NCI-H1417 treated with DMSO at 0.1 percent for 48 hours (cell line): ENCODE measurements around the gene TSHZ3.

Experiments used
- DNase-seq: peaks from one replicate; lab custom pipeline; 2025; lab: John Stamatoyannopoulos, UW

TSHZ3 gene

DNA sequence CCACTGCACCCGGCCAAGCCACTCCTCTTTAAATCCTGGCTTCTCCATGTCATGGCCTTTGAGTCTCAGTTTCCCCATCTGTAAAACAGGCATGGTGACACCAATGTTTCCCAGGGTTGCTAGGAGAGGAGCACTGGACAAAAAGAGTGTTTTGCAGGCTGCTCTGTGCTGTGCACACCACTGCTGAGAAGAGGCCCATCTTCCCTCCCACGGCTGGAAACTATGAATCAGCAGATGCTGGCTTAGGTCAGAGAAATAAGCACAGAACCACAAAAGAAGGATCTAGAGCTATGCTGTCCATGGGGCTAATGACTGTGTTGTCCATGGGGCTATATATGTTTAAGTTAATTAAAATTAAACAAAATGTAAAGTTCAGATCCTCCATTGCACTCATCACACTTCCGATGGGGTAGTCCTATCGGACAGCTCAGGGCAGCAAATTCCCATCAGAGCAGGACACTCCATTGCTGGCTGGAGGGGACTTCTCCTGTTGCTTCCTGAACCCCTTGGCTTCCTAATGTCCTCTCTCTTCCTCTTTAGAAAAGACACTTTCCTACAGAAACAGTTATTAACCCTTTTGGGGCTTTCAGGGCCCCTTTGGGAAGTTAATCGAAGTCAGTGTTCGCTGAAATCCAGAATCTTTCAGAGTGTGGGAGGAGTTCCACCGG lies 37.1 kb downstream of the TSHZ3 start:
- DNase-seq, result no peak

DNA sequence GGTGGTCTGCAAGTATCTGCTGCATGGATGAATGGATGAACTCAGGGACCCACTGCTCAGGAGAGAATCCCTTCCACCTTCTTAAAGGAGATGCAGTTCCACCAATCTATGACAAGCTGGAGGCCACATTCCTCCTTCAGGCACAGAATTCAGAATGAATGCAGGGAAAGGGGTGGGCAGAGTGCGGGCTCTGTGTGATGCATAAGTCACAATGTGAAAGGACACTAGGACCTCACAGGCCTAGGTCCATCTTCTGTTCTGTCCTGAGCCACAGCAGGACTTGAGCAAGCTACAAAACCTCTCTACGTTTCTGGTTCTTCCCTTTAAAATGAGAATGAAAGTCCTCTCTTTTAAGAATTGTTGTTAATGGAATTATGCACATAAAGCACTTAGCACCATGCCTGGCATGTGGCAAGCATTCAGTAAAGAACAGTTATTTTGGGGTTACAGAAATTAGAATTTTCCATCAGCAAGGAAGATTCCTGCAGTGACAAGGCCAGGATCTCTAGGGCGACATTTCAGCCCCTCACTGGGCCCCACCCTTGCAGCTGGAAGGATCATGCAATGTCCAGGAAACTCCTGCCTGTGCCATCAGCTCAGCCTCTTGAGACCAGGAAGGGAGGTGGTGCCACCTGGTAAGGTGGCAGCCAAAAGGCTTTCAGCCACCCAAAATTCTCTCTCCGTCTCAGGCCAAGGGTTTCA lies 38.7 kb downstream of the TSHZ3 start:
- DNase-seq, result no peak

DNA sequence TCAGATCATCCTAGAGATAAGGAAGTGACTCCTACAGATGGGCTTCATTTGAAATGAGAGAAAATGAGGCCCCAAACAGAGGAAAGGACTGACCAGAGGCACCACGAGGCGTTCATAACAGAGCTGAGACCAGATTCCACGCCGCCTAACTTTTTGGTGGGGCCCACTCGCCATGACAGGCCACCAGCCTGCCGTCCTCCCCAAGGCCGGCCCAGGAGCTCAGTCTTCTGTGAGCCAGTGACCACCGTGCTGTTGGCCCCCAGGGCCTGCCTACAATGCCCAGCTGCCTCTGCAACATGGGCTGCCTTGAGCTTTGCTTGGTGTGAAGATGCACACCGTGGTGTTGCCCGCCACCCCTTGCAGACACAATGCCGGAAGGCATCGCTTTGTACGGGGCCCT lies 40.5 kb downstream of the TSHZ3 start:
- no peak for DNase-seq

DNA sequence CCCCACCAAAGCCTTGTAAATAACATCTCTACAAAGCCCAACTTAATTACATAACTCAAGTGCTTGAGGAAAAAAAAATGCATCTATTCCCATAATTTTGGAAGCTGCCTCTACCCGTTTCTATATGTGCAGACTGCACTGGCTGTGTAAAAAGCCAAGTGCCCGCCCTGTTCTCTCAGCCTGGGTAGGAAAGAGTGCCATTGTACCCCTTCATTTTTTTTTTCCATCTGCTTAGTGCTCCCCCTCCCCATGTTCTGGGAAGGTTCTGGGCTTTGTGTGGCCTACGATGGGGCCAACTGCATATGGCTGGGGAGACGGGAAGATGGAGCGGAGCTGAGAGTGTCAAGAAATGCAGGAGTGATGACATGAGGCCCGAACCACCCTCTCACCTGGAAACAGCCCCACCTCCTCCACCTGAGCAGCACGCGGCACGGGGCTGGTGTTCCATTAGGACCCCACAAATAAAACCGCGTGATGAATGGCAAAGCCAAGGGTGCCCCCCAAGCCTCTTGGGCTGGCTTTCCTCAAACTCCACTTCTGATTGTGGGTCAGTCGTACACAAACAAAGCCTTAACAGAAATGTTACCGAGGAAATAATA lies 42.1 kb downstream of the TSHZ3 start:
- DNase-seq, result no peak

DNA sequence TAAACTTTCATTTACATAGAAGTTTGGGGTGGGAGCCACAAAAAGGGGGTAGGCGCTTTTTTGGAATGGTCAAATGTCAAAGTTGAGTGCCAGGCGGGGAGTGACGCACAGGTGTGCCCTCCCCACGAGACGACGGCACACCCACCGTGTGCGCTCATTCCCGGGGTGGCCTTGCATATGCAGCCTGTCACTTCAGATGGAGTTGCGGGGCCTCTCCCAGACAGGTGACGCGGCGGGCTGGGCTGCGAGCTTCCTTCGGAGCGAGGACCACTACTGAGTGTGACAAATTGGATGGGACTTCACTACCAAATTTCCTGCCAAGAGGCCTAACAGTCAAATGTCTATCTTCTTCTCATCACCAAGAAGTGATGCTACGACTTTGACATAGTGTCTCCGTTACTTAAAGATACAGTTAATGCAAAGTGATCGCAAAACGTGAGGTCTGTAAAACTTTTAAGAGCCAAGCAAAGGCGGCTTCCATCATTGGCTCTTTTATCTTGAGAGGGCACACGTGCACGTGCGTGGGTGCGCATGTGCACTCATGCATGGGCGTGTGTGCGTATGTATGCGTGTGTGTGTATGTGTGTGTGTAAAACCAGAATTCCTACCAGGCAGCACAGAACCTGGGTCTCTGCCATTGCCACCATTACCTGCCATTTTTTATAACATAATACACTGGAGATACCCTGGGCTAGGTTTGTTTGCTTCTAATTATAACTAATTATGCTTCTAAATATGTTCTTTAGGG lies 43.1 kb downstream of the TSHZ3 start:
- DNase-seq, result no peak

DNA sequence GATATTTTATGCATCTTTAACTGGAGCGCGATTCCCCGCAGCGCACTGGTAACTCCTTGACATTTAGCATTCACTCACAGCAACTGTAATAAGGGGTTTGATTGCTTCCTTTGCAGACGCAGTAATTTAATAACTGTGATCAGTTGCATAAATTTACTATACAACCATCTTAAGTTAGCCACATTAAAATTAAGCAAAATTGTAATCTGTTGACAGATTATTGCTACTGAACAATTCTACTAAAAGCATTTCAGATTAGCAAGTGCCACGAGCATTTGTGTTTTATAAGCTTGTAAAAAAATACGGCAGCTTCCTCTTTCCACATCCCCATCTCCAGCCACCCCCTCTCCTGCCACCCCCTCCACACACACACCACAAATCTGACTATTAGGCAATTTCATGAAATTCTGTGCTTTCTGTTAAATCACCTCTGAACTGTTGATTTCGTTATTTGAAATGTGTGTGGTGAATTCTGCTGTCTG lies 44.4 kb downstream of the TSHZ3 start:
- no peak for DNase-seq

DNA sequence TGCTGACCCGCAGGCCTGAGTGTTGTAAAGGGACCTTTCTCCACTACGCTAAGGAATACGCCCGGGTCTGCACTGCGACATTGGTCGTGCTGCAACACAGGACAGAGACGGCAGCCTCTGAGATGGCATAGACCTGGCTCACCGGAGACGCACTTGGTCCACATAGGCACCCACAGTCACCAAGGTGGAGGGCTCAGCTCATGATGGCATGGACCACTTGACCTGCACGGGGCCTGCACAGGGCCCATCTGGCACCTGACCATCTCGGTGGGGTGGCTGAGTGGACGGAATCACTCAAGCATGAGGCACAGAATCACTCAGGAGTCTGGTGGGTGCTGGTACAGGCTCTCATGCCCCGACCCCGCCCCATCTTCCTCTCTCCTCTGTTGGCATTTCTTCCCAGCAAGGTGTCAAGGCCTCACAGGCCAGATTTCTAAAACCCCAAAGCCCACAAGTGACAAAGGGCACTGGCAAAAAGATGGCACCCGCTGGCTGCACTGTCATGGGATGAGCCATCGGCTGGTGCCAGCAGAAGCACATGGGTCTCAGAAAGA lies 45.9 kb downstream of the TSHZ3 start:
- DNase-seq, result no peak

DNA sequence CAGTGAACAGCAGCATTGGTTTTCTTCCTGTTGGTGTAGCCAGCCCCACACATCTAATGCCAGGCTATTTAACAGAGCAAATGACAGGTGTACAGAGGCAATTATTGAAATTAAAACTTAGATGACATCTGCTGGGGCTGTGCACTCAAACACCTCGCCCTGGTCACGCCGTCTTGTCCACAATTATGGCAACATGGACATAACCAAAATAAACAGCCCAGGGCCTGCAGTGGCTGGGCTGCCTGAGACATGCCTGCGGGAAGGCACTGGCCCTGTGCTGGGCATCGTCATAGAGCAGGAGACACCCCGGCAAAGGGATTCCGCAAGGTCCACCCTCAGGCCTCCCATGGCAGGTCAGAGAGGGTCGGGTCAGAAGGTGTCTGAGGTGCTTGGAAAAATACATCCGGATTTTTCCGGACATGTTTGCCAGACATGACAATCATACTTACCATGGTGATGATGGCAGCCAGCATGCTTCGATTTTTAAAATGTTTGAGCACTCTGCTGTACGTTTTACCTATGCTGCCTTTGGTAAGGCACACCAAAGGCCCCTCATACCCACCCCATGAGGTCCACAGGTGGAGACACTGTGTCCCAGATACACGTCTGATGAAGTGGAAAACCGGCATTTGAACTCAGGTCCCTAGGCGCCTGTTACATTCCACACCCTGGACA lies 47.8 kb downstream of the TSHZ3 start:
- no peak for DNase-seq

DNA sequence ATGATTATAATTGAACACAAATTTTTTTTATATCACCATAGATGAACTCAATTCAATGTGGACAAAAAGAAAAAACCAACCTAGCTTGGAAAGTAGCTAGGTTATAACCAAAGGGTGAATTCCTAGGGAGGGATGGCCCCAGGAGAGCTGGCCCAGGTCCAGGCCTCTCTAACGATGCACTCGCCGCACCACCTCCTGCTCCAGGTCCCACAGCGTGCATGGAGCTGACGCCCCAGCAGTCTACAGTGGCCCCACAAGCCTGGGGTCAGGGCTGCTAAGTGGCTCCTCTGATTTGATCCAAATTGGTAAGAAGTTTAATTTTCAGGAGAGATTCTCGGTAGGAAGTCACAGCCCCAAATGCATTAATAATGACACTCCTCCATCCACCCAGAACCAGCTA lies 48.8 kb downstream of the TSHZ3 start:
- DNase-seq, result no peak

DNA sequence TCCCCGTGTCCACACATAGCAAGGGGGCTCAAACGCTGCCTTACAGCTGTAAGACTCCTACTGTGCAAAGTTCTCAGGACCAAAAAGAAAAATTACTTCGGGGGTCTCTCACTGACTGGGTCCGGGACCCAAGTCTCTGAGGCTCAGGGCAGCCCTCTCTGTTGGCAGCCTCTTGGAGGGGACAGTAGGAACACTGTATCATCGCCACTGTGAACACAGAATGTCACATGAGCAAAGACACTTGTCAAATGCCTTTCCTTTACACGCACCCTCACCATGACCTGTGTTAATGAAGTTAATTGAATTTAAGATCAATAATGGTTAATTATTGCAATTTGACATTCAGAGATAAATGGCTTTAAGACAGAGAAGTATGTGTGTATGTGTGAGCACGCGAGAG lies 49.6 kb downstream of the TSHZ3 start:
- no peak for DNase-seq

DNA sequence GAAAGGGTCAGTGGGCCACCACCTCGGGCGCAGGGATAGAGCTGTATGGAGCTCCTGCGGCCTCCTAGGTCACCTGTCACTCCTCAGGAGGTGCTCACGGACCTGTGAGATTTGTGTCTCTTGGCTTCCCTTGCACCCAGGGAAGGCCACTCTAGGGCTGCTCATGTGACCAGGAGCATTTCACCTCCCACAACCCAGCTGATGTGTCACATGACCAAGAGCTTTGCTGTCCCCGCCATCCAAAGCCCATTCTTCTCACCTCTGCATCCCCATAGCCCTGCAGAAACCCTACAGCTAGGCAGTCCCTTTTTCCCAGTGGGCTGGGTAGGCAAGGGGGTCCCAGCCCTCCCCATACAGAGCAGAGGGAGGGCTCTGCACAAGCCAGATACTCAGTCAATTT lies 51.2 kb downstream of the TSHZ3 start:
- no peak for DNase-seq

DNA sequence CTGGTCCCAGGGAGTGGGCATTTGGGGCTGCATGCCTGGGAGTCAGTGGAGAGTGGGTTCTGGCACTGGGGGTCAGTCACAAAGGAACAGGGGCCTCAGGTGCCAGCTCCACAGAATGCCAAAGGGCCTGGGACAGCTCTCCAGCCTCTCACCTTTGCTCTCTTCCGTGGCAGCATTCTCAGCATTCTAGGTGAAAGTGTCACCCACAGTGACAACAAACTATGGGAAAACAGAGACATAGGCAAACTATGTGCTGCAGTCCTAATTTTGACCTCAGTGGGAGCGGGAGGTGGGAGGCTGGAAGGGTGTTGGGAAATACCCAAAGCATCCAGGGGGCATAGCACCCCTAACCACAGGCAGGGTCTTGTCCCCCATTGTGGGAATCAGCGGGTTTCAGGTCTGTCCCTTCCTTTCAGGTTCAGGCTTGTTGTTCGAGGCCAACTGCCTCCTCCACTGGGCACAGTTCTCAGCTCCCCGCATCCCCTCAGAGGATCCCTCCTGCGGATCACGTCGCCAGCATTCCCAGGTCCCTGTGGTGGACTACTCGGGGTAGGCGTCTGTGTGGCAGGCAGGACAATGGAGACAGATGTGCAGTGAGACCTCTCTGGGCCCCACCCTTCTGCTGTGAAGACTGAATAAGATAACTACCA lies 52.4 kb downstream of the TSHZ3 start:
- DNase-seq, result no peak

DNA sequence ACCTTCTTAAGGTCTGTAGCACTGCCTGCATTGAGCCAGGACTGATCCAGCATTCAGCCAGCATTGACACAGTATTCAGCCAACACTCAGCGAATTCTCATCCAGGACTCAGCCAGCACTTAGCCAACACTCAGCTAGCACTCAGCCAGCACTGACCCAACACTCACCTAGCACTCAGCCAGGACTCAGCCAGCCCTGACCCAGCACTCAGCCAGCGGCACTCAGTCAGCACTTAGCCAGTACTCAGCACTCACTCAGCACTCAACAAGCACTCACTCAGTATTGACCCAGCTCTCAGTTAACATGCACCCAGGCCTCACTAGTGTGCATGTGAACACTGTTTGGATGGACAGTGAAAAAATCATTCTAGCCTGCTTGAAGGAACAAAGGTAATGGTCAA lies 55.0 kb downstream of the TSHZ3 start:
- no peak for DNase-seq

DNA sequence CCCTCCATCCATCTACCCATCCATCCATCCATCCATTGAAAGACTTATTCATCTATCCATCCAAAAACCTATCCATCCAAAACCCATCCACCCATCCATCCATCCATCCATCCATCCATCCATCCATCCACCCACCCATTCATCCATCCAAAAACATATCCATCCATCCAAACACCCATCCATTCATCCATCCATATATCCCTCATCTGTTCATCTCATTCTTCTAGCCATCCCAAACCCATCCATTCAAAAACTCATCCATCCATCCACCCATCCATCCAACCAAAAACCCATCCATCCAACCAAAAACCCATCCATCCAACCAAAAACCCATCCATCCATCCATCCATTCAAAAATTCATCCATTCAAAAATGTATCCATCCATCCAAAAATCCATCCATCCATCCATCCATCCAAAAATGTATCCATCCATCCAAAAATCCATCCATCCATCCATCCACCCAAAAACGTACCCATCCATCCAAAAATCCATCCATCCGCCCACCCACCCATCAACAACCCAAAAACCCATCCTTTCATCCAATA lies 56.5 kb downstream of the TSHZ3 start:
- no peak for DNase-seq

DNA sequence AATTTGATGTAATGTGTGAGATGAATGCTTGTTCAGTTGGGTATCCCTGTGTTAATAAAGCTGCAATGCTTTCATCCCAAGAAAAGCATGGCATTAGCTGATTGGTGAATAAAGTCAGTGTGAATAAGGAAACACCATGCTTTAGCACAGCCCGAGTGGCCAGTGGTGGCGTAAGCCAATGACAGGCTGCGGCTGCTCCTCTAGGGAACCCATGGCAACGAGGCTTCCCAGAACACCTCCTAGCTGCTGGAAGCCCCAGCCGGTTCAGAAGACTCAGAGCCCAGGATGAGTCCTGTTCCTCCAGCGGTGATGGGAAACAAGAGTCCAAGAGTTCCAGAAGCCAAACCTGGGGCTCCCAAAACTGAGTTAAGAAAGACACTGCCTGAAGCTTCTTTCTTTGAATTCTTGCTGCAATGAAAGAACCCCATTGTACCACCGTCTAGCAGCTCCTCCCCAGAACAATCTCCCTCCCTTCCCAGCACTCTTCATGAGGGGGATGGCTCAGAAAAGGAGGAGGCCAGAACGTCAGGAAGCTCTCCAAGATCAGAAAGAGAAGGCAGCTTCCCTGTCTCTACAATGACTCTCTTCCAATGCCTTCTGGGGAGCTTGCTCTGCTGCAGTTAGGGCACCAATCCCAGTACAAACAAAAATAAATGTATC lies 58.2 kb downstream of the TSHZ3 start:
- DNase-seq, result no peak

DNA sequence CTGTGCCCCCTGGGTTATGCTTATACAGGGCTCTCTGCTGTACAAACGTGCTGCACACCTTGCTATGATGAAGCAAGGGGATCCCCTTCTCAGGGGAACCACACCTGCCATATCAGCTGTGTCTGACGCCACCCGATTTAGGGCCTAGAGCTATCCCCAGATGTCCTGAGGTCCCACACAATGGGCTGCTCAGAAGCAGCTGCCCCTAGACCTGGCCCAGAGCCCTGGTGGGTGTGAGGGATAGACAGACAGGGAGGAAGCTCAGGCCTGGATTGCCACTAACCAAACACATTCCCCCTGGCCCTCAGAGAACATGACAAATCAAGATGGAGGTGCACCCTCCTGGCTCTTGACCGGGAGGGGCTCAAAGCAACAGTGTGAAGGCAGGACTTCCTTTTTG lies 59.3 kb downstream of the TSHZ3 start:
- DNase-seq, result no peak

DNA sequence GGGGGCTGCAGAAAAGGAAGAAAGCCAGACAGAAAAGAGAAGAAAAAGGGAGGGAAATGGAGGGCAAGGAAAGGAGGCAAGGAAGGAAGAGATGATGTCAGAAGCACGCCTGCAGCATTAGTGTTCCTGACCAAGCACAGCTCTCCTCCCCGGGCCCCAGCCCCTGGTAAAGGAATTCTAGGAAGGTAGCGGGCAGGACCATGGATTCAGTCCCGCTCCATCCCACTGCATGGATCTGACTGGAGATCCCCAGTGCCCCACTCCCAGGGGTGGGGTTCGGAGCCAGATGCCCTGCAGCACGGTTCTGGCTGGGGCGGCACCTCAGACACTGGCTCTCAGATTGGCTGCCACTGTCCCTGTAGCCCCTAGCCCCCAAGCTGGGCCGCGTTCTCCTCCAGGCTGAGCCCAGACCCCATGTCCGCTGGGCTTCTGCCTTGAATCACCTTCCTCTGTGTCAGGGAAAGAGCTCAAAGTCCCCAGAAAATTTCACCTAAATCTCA lies 59.8 kb downstream of the TSHZ3 start:
- DNase-seq, result no peak

DNA sequence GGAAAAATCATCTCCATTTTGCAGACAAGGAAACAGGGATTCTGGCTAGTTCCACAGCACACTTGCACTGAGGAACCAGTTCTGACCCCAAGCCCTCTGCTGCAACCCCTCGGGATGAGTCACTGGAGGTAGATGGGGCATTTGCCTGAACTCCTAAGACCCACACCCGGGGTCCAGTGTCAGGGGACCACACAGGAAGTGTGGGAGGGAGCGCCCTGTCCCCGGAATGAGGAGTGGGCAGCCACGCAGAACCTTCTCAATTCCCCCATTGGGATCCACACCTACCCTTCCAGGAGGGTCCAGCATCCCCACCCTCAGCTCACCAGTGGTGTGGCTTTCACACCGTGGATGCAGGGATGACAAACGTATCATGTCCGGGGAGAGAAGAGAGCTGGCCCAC lies 62.7 kb downstream of the TSHZ3 start:
- DNase-seq, result no peak

DNA sequence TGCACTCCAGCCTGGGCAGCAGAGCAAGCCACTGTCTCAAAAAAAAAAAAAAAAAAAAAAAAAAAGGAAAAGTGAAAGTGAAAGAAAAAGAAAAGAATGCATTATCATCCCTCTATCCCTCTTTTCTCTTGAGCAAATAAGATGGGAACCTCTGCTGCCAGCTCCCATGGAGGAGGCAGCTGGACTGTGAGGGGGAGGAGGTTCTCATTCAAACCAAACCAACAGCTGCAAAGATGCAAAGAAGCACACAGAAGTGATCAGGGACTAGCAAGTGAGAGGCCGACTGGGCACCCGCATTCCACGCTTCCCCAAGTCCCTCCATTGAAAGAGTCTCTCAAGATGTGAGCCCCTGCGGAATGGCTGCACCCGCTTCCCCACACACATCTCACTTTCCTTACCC lies 63.5 kb downstream of the TSHZ3 start:
- DNase-seq, result no peak

DNA sequence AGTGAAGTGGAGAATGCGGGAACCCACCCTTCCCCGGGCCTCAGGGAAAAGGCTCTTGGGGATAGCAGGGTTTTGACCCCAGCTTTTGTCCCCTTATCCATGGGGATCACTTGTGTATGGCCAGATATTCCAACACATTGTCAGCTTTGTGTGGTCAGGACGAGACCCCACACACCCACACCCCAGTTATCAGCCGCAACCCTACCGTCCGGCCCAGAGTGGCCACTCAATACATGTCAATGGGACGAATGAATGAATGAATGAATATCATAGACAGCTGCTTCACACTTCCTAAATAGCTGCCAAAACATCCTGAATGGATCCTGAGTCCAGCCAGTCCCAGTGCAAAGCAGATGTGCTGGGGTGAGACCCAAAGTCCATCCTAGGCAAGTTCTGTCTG lies 64.6 kb downstream of the TSHZ3 start:
- DNase-seq, result no peak
